Endodermal cell (in vitro differentiated cells): ENCODE results near the gene RCAN2. TPM values are rescaled to one million over a fixed set of nuclear protein-coding genes. Genes with fewer than 3 reads are reported as not detected.

Experiments
- DNase-seq: peaks from one replicate; pipeline ENCODE4 v3.0.0-alpha.2; 2017
- H3K27ac ChIP-seq: 2 replicates; pipeline ENCODE4 v1.5.1; 2013; ENCODE audit warnings: mild to moderate bottlenecking, low read depth, low read length, moderate library complexity
- H3K27me3 ChIP-seq: 2 replicates; pipeline ENCODE4 v1.6.1; 2013; ENCODE audit warnings: mild to moderate bottlenecking, low read length, moderate library complexity; ENCODE audit not compliant: insufficient read depth, control insufficient read depth, poor library complexity, severe bottlenecking
- H3K36me3 ChIP-seq: 2 replicates; pipeline ENCODE4 v1.7.0; 2013; ENCODE audit warnings: mild to moderate bottlenecking, low read length, moderate library complexity; ENCODE audit not compliant: control insufficient read depth, insufficient read depth
- H3K4me1 ChIP-seq: one replicate; pipeline ENCODE4 v1.7.0; 2013; ENCODE audit warnings: low read length; ENCODE audit not compliant: control insufficient read depth, insufficient read depth
- H3K4me3 ChIP-seq: 2 replicates; pipeline ENCODE4 v1.5.1; 2013; ENCODE audit warnings: mild to moderate bottlenecking, low read length, moderate library complexity
- H3K9ac ChIP-seq: 2 replicates; pipeline ENCODE4 v1.6.1; 2013; ENCODE audit warnings: mild to moderate bottlenecking, low read length, moderate library complexity; ENCODE audit not compliant: poor library complexity, severe bottlenecking; ENCODE audit errors: extremely low read depth
- H3K9me3 ChIP-seq: 2 replicates; pipeline ENCODE4 v1.6.1; 2013; ENCODE audit warnings: mild to moderate bottlenecking, low read length, moderate library complexity; ENCODE audit not compliant: control insufficient read depth
- H3K27ac Mint-ChIP-seq: 2 replicates; pipeline ENCODE4 v1.8.0; 2020; ENCODE audit warnings: mixed read lengths
- H3K27me3 Mint-ChIP-seq: 2 replicates; pipeline ENCODE4 v1.8.0; 2021; ENCODE audit warnings: mild to moderate bottlenecking, mixed read lengths; ENCODE audit not compliant: insufficient read depth
- H3K36me3 Mint-ChIP-seq: 2 replicates; pipeline ENCODE4 v1.8.0; 2020; ENCODE audit warnings: low read depth, mixed read lengths
- H3K4me1 Mint-ChIP-seq: 2 replicates; pipeline ENCODE4 v1.8.0; 2020; ENCODE audit warnings: mixed read lengths
- H3K4me3 Mint-ChIP-seq: 2 replicates; pipeline ENCODE4 v1.8.0; 2020; ENCODE audit warnings: mild to moderate bottlenecking, moderate library complexity, mixed read lengths
- H3K9me3 Mint-ChIP-seq: 2 replicates; pipeline ENCODE4 v1.8.0; 2020; ENCODE audit warnings: mild to moderate bottlenecking, mixed read lengths
- WGBS, 2 experiments: methylation state at CpG; one replicate each; pipeline versions ENCODE4 v1.1.5 to v1.1.7; 2013; ENCODE audit warnings: missing lambda C conversion rate in 2 of 2, mixed read lengths in 1 of 2; ENCODE audit not compliant: insufficient coverage in 1 of 2, insufficient read length in 1 of 2; 5-methylcytosine and 5-hydroxymethylcytosine counted together
- total RNA-seq, 2 donors: library from RNA; stranded (reverse); fragmentation: NEBNext Ultra II Directional in 1 of 2; extraction: Animal tissue kit (Norgen Biotek cat#: 25700) in 1 of 2; gene quantifications; 2 replicates in 1 of 2; 3 replicates in 1 of 2; pipeline ENCODE4 v1.2.1, GENCODE V29; 2021
- TF ChIP-seq, protein P1 (sequence below): fragments of 200-600 bp; sonication (generic); conservative IDR thresholded peaks from 2 replicates; pipeline ENCODE4 v1.5.0; 2021; ENCODE audit warnings: antibody characterized with exemption, mild to moderate bottlenecking

Gene RCAN2
- total RNA-seq, 2 donors from 2014 or later, result 15.7 to 16.7 TPM

DNA sequence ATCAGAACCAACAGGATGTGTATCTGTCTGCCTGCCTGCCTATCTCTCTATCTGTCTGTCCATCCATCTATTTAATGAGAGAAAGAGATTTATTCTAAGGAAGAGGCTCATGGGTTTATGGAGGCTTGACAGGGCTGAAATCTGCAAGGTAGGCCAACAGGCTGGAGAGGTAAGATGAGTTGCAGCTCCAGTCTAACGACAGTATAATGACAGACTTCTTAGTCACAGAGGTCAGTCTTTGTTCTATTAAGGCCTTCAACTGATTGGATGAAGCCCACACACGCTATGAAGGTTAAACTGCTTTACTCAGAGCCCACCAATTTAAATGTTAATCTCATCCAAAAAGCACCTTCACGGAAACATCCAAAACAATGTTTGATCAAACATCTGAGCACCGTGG lies 220.1 kb downstream of the RCAN2 start:
- no peaks in the 10 kb centered on the region for H3K27me3 Mint-ChIP-seq
- Histone ChIP-seq H3K36me3 (no peaks in the 10 kb centered on the region), H3K9me3 (no peaks in the 10 kb centered on the region), H3K27ac (no peak overlapping the region), H3K27me3 (no peaks in the 10 kb centered on the region), H3K9ac (no peak overlapping the region), H3K4me1 (no peaks in the 10 kb centered on the region), H3K4me3 (no peak overlapping the region)
- no peaks in the 10 kb centered on the region for H3K36me3 Mint-ChIP-seq
- WGBS, 2 experiments, result 83% methylated on average over 3 to 4 of the region's 4 CpGs
- H3K27ac Mint-ChIP-seq, result no peak overlapping the region
- TF ChIP-seq, protein P1, sequence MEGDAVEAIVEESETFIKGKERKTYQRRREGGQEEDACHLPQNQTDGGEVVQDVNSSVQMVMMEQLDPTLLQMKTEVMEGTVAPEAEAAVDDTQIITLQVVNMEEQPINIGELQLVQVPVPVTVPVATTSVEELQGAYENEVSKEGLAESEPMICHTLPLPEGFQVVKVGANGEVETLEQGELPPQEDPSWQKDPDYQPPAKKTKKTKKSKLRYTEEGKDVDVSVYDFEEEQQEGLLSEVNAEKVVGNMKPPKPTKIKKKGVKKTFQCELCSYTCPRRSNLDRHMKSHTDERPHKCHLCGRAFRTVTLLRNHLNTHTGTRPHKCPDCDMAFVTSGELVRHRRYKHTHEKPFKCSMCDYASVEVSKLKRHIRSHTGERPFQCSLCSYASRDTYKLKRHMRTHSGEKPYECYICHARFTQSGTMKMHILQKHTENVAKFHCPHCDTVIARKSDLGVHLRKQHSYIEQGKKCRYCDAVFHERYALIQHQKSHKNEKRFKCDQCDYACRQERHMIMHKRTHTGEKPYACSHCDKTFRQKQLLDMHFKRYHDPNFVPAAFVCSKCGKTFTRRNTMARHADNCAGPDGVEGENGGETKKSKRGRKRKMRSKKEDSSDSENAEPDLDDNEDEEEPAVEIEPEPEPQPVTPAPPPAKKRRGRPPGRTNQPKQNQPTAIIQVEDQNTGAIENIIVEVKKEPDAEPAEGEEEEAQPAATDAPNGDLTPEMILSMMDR, result no peak
- no peak overlapping the region for H3K4me3 Mint-ChIP-seq
- no peaks in the 10 kb centered on the region for H3K4me1 Mint-ChIP-seq
- H3K9me3 Mint-ChIP-seq, result no peaks in the 10 kb centered on the region
- DNase-seq, result no peak

DNA sequence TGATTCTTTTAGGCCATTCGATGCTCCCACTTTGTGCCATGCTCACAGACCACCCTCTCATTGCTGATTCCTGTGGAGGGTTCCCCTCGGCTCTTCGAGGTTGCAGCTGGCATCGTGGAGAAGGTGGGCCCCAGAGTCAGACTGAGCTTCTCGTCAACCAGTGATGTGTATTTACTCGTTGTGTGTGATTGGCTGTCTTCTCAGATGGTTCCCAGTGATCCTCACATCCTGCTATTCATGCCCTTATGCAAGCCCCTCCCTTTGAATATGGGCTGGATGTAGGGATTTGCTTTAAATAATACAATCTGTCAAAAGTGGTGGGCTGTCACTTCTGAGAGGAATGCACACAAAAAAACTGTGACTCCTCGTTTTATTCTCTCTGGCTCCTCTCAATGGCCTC lies 220.9 kb downstream of the RCAN2 start:
- Histone ChIP-seq H3K36me3 (no peaks in the 10 kb centered on the region), H3K27me3 (no peaks in the 10 kb centered on the region), H3K27ac (no peak overlapping the region), H3K9me3 (no peaks in the 10 kb centered on the region), H3K9ac (no peak overlapping the region), H3K4me3 (no peak overlapping the region), H3K4me1 (no peaks in the 10 kb centered on the region)
- Mint-ChIP-seq H3K4me1 (no peaks in the 10 kb centered on the region), H3K27me3 (no peaks in the 10 kb centered on the region), H3K27ac (no peak overlapping the region), H3K9me3 (no peaks in the 10 kb centered on the region), H3K4me3 (no peak overlapping the region), H3K36me3 (no peaks in the 10 kb centered on the region)
- WGBS, 2 experiments, result 86 to 93% methylated on average over 2 to 7 of the region's 7 CpGs
- DNase-seq, result no peak
- TF ChIP-seq, protein P1, result no peak

DNA sequence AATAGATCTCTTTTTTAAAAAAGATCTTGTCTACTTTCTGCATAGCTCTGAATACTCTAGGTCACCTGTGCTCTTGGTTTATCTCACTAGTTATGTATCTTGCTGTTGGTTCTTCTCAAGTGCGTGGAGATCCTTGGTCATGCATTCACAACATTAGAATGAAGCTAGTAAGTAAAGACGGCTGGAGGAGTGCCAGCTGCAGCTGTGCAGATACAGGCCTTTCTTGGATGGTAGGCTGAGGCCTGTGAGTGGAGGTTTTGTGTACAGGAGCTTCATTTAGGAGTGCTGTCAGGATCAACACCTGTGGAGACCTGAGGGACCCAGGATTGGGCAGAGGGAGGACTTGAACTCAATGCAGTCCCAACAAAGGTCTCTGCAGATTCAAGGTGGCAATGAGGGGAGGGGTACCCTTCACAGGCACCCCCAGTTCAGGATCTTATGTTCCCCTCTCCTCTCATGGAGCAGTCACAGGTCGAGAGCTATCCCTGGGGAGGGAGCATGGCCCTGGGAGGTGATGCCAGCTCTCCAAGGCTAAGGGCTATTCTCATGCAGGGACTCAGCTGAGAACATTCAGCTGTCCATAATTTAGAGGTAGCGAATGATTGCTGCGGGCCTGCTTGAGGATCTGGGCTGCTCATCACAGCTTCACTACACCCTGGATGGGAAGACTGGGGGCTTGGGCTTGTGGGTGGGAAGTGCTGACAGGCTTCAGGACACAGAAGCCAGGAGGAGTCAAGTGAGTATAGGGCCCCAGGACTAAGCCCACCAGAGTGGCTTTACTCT lies 221.6 kb downstream of the RCAN2 start:
- H3K36me3 Mint-ChIP-seq, result no peaks in the 10 kb centered on the region
- H3K4me1 Mint-ChIP-seq, result no peaks in the 10 kb centered on the region
- H3K4me3 Mint-ChIP-seq, result no peak overlapping the region
- H3K27ac Mint-ChIP-seq, result no peak overlapping the region
- Histone ChIP-seq H3K36me3 (no peaks in the 10 kb centered on the region), H3K27ac (no peak overlapping the region), H3K4me3 (no peak overlapping the region), H3K27me3 (no peaks in the 10 kb centered on the region), H3K9ac (no peak overlapping the region), H3K4me1 (no peaks in the 10 kb centered on the region), H3K9me3 (no peaks in the 10 kb centered on the region)
- H3K27me3 Mint-ChIP-seq, result no peaks in the 10 kb centered on the region
- TF ChIP-seq, protein P1, result no peak
- 88 to 100% methylated on average over 2 to 5 of the region's 5 CpGs for WGBS, 2 experiments
- H3K9me3 Mint-ChIP-seq, result no peaks in the 10 kb centered on the region
- no peak for DNase-seq
